ENCODE data around the gene SPRR2E.

GRCh38 chr1:153058826-153059784 is 35.2 kb downstream of the SPRR2E start:
- TF ChIP-seq TAF1 (IDR thresholded peaks at IDR 0.05; ENCODE audit: borderline replicate concordance, insufficient read depth, low read length): no peak
- no peak for TF ChIP-seq POLR2AphosphoS5 (IDR thresholded peaks at IDR 0.05; ENCODE audit: low read depth, low read length)
- TF ChIP-seq REST (IDR thresholded peaks at IDR 0.05; ENCODE audit: insufficient read depth in 1 of 2, low read depth in 2 of 2, low read length in 2 of 2): no peak
- TF ChIP-seq SIN3A (IDR thresholded peaks at IDR 0.05; ENCODE audit: borderline replicate concordance, insufficient read depth, low read length): no peak
